Stimulated activated CD4-positive, alpha-beta T cell treated with anti-CD3 and anti-CD28 coated beads, Interleukin-1b, Interleukin-23, amount 100 ng/mL, for 4 hours (primary cell): ENCODE measurements around the gene TM6SF1.
"Not testable (repeated sequence)": the region's sequence is repeated elsewhere in the genome, so short reads cannot be mapped to it uniquely, and the experiment has no call there.

Experiments
- DNase-seq, 2 donors: peaks; one replicate each; pipeline ENCODE4 v3.0.0-alpha.2; 2020; ENCODE audit warnings: low read depth in 2 of 2

Gene TM6SF1

DNA sequence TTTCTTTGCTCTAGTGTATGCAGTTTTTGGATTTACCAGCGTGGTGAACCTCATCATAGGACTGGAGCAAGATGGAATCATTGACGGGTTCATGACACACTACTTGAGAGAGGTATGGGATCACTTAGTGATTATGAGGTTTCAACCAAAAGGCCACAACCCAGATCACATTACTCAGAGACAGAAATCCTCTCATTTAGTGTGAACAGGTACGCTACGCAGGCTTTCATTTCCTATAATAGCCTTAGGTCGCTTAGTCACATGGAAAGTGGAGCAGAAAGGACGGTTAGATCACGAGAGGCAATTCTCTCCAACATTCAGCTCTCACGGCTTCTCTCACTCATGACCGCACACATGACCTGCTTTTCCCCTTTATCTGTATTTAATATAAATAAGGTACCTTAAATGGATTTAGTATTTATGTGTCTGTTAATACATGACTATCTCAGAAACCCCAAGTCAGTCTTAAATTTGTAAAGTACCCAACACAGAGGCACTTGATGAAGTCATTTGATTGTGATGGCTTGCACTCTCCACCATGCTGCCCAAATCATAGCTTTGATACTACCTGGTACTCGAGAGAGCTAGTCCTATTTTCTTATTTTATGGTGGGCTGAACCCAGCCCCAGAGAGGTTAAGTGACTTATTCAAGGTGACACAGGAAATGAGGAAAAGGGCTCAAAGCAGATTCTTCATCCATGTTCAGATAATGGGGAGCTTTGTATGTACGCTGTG lies 8.6 kb downstream of the TM6SF1 start:
- no peak for DNase-seq

DNA sequence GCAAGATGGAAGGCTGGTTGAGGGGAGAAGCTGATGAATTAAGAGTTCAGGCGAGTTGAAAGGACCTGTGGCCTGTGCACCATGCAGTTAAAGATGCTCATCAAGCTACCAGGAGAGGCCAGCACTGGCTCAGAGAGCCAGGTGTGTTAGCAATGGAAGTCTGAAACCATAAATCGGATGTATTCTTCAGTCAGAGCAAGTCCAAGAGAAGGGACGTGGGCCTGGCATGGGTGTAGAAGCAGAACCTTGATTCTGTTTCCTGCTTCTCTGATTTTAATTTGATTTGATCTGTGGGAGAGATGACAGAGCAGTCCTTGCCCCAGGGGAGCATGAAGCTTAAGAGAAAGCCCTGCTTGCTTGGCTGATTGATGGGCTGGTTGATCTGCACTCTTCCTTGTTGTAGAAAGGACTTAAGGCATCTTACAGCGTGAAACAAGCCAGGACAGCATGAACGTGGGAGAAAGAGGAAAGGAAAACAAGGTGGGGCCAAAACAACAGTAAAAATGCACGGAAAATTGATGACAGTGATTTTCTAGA lies 10.9 kb downstream of the TM6SF1 start:
- DNase-seq = no peak

- no peak for DNase-seq
Observed at GRCh38 chr15:83118968-83119367, 11.5 kb downstream of the TM6SF1 start.

DNA sequence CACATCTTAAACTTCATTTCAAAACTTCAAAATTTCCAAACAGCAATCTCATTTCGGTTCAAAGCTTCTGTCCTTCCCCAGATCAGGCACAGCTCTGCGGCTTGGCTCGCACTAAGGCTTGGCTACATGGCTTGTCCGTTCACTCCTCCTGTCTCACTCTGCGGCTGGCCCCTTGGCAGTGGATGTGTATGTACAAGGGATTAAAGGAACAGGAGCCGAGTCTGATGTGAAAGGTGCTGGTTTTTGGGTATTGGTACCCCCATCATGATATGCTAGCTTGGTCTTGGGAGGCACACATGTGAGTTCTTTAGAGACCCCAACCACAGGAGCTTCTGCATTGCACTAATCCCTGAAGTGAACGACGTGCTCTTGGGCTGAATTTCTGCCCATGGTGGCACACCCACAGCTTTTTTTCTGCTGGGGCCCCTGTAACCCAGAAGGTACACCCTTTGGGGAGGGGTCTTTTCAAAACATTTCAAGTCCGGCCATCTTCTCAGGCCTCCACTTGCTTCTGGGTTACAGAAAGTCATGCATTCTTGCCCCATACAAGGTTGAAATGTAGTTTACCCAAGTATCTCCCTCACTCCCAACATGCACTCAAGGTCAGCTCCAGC lies 12.6 kb downstream of the TM6SF1 start:
- no peak for DNase-seq

DNA sequence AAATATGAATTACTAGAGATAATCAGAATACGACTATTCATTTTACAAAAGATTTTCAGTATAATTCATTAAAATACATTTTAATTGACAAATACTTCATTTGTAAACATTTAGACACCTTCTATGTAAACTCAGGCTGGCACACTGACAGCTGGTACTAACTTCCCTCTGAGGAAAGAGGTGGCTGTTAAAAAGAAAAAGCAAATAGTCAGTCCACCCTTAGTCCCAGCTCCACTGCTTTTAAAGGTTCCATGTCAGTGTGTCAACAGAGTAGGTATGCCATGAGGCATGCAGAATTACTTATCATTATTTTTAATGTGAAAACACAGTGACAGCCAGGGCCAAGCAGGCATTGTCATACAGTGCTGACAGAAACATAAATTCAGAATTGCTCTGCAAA lies 16.1 kb downstream of the TM6SF1 start:
- no peak for DNase-seq

DNA sequence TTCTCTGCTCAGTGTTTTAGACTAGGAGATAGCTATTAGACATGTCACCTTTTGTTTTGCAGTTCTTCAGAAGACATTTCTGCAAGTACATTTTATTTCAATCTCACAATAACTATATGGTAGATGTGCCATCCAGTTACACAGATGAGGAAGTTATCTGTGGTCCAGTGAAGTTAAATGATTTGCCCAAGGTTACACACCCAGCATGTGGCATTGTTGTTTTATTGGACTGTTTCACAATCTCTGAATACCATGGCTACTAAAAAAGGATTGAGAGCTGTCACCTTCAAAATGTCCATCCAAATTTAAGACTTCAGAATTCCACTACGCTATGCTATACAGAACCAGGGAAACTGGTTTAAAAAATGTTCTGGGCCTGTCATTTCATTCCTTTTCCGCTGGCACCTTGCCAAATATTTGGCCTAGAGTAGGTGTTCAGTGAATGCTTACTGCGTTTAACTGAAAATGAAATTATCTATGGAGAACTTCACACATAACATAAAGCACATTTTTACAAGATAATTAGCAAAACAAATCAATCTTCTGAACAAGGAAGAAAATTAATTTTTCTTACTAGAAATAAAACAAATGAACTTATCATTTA lies 20.2 kb downstream of the TM6SF1 start:
- no peak for DNase-seq

DNA sequence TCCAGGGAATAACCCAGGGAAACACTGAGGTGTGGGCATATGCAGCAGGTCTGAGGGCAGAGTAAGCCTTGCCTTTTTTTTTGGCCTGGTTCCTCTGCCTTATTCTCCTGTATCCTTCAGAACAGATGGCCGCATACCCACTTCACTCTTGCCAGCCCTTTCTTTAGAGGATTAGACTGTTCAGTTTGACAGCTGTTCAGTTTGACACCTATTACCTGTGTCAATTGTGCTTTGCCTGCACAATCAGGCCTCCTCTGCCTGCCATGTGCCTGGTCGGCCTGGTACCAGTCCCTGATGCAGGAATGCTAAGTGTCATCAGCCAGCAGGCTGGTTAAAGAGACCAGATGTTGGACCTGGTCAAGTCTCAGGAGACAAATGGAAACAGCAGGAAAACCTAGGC lies 22.3 kb downstream of the TM6SF1 start:
- no peak for DNase-seq

- no peak for DNase-seq
Observed at GRCh38 chr15:83132861-83133523, 25.5 kb downstream of the TM6SF1 start.

DNA sequence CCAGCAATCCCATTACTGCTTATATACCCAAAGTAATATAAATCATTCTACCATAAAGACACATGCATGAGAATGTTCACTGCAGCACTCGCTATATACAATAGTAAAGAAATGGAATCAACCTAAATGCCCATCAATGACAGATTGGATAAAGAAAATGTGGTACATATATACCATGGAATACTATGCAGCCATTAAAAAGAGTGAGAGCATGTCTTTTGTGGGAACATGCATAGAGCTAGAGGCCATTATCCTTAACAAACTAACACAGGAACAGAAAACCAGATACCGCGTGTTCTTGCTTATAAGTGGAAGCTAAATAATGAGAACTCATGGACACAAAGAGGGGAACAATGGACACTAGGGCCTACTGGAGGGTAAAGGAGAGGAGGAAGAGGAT lies 34.7 kb downstream of the TM6SF1 start:
- not testable (repeated sequence) for DNase-seq

DNA sequence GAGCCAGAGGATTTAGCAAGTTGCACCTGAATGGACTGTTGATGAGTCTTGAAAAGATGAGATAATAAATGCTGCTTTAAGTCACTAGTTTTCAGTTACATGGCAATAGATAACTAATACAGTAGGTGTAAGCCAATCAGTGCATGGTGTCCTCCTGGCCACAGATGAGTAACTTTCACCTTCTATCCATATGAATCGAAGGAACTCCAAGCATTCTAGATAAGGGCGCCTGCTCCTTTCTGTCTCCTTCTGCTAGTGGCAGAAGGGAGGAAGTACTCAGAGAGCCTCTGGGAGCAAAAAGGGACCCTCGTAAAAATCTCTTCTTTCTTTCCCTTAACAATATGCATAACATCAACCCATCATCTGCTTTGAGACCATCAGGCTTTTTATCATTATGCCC lies 37.3 kb downstream of the TM6SF1 start:
- no peak for DNase-seq

GRCh38 chr15:83153288-83153687 lies 45.8 kb downstream of the TM6SF1 start:
- DNase-seq = no peak

DNA sequence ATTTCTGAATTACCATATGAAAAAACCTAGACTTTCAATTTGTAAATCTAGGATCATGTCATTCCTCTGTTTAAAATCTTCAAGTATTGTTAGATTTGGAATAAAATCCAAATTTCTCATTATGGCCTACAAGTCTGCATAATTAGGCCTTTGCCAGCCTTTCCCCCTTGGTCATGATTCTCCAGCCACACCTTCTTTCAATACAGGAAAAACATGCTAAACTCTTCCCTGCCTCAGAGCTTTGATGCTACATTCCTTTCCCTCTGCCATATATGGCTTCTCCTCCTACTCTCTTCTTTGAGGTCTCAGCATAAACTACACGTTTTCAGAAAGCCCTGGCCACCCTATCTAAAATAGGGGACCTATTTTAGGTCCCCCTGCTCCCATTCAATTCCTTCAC lies 48.5 kb downstream of the TM6SF1 start:
- no peak for DNase-seq

DNA sequence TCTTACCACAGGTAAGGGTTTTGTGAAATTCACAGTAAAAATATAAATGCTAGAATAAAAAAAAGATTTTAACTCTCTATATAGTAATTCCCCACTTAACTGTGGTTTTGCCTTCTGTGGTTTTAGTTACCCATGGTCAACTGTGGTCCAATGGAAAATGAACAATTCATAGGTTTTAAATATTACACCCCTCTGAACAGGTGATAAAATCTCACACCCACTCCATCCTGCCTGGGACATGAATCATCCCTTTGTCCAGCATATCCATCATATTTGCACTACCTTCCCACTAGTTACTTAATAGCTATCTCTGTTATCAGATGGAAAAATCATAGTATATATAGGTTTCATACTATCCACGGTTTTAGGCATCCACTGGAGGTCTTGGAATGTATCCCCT lies 50.9 kb downstream of the TM6SF1 start:
- no peak for DNase-seq

GRCh38 chr15:83160741-83161140 lies 53.3 kb downstream of the TM6SF1 start:
- DNase-seq = no peak

GRCh38 chr15:83163032-83163431 lies 55.6 kb downstream of the TM6SF1 start:
- no peak for DNase-seq

- no peak for DNase-seq
Observed at GRCh38 chr15:83164111-83164770, 56.8 kb downstream of the TM6SF1 start.

- no peak for DNase-seq
Observed at GRCh38 chr15:83164771-83165404, 57.4 kb downstream of the TM6SF1 start.

DNA sequence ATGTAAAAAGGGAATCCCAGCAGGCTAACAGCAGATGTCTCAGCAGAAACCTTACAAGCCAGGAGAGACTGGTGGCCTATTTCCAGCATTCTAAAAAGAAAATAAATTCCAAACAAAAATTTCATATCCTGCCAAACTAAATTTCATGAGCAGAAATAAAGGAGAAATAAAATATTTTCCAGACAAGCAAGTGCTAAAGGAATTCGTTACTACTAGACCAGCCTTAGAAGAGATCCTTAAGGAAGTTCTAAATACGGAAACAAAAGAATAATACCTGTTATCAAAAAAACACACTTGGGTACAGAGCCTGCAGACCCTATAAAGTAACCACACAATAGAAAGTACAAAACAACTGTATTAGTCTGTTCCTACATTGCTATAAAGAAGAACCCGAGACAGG lies 58.8 kb downstream of the TM6SF1 start:
- no peak for DNase-seq

DNA sequence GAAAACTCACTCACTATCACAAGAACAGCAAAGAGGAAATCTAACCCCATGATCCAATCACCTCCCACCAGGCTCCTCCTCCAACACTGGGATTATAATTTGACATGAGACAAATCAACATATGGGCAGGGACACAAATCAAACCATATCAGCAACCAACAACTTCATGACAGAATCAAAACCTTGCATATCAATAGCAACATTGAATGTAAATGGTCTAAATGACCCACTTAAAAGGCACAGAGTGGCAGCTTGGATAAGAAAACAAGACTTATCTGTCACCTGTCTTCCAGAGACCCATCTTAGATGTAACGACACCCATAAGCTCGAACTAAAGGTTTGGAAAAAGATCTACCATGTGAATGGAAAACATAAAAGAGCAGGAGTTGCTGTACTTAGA lies 59.4 kb downstream of the TM6SF1 start:
- no peak for DNase-seq

DNA sequence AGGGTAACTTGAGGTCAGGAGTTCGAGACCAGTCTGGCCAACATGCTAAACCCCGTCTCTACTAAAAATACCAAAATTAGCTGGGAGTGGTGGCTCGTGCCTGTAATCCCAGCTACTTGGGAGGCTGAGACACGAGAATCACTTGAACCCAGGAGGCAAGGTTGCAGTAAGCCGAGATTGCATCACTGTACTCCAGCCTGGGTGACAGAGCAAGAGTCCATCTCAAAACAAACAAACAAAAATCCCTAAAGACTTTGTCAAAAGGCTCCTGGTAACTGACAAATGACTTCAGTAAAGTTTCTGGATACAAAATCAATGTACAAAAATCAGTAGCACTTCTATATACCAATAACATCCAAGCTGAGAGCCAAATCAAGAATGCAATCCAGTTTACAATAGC lies 62.1 kb downstream of the TM6SF1 start:
- DNase-seq = not testable (repeated sequence)

- DNase-seq = no peak
Observed at GRCh38 chr15:83170474-83171165, 63.2 kb downstream of the TM6SF1 start.
